ENCODE results near the gene EML1. TPM values are rescaled to one million over a fixed set of nuclear protein-coding genes. Genes with fewer than 3 reads are reported as not detected.
"Not testable (repeated sequence)": the region's sequence is repeated elsewhere in the genome, so short reads cannot be mapped to it uniquely, and the experiment has no call there.

EML1 gene
- total and polyA plus RNA-seq, 7 experiments from 2014 or later: not detected

- CTCF ChIA-PET: no interaction called here
- DNase-seq (no peak), ATAC-seq (no peak)
- H3K27me3 ChIP-seq (ENCODE audit: control insufficient read depth in 2 of 2, insufficient read depth in 2 of 2, low read length in 2 of 2): no peaks in the 10 kb centered on the region
- peaks cover 0 to 2% (median 0%) of the 10 kb centered on the region in 11 donors for H3K9me3 Mint-ChIP-seq
- H3K27me3 Mint-ChIP-seq: peaks cover 0 to 24% (median 5%) of the 10 kb centered on the region in 5 donors
- POLR2A ChIA-PET: no interaction called here
- H3K9me3 ChIP-seq (ENCODE audit: control insufficient read depth in 2 of 3, low read length in 3 of 3): no peaks in the 10 kb centered on the region
- intact Hi-C loops (cut with micrococcal nuclease): no loop called here
- no peaks in the 10 kb centered on the region for H3K36me3 Mint-ChIP-seq
- H3K27ac ChIP-seq (ENCODE audit: low read depth, low read length): no peak overlapping the region
- no peak overlapping the region for H3K27ac Mint-ChIP-seq
- no peaks in the 10 kb centered on the region for H3K4me1 ChIP-seq (ENCODE audit: control insufficient read depth in 2 of 2, insufficient read depth in 2 of 2, low read length in 2 of 2)
- no peaks in the 10 kb centered on the region for H3K4me1 Mint-ChIP-seq
- no peak overlapping the region for H3K4me3 Mint-ChIP-seq
- H3K4me3 ChIP-seq (ENCODE audit: low read length): no peak overlapping the region
- no peaks in the 10 kb centered on the region for H3K36me3 ChIP-seq (ENCODE audit: control insufficient read depth in 2 of 3, insufficient read depth in 3 of 3, low read length in 3 of 3)
These were observed 32.4 kb upstream of the EML1 start for GRCh38 chr14:99760817-99761216.

DNA sequence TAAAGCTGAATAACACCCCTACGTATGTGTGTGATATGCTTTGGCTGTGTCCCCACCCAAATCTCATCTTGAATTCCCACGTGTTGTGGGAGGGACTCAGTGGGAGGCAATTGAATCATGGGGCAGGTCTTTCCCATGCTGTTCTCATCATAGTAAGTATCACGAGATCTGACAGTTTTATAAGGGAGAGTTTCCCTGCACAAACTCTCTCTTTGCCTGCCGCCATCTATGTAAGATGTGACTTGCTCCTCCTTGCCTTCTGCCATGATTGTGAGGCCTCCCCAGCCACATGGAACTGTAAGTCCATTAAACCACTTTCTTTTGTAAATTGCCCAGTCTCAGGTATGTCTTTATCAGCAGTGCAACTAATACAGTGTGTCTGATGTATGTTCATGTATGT is 30.3 kb upstream of the EML1 start:
- H3K36me3 ChIP-seq (ENCODE audit: control insufficient read depth in 2 of 3, insufficient read depth in 3 of 3, low read length in 3 of 3); H3K4me1 ChIP-seq (ENCODE audit: control insufficient read depth in 2 of 2, insufficient read depth in 2 of 2, low read length in 2 of 2); CTCF ChIA-PET; H3K4me3 Mint-ChIP-seq; H3K36me3 Mint-ChIP-seq; H3K27ac Mint-ChIP-seq; intact Hi-C loops (cut with micrococcal nuclease); H3K9me3 ChIP-seq (ENCODE audit: control insufficient read depth in 2 of 3, low read length in 3 of 3); ATAC-seq; H3K4me1 Mint-ChIP-seq; H3K27me3 ChIP-seq (ENCODE audit: control insufficient read depth in 2 of 2, insufficient read depth in 2 of 2, low read length in 2 of 2); H3K9me3 Mint-ChIP-seq; H3K27ac ChIP-seq (ENCODE audit: low read depth, low read length); POLR2A ChIA-PET; H3K4me3 ChIP-seq (ENCODE audit: low read length); DNase-seq: not testable (repeated sequence)
- H3K27me3 Mint-ChIP-seq: peaks cover 0 to 17% (median 0%) of the 10 kb centered on the region in 5 donors

- ATAC-seq (no peak), DNase-seq (no peak)
- Mint-ChIP-seq H3K4me3 (no peak overlapping the region), H3K9me3 (peaks cover 0 to 2% (median 0%) of the 10 kb centered on the region in 11 donors), H3K4me1 (no peaks in the 10 kb centered on the region), H3K36me3 (no peaks in the 10 kb centered on the region), H3K27ac (no peak overlapping the region), H3K27me3 (peaks cover 0 to 21% (median 0%) of the 10 kb centered on the region in 5 donors)
- ChIA-PET POLR2A (no interaction called here), CTCF (interaction anchor here (0.6 kb wide), 1 partner anchor 135 kb away, joined by 3 read pairs; no protein-coding TSS in a partner anchor)
- intact Hi-C loops (cut with micrococcal nuclease): no loop called here
- H3K4me1 ChIP-seq (ENCODE audit: control insufficient read depth in 2 of 2, insufficient read depth in 2 of 2, low read length in 2 of 2): no peaks in the 10 kb centered on the region
- no peaks in the 10 kb centered on the region for H3K27me3 ChIP-seq (ENCODE audit: control insufficient read depth in 2 of 2, insufficient read depth in 2 of 2, low read length in 2 of 2)
- H3K4me3 ChIP-seq (ENCODE audit: low read length): no peak overlapping the region
- H3K9me3 ChIP-seq (ENCODE audit: control insufficient read depth in 2 of 3, low read length in 3 of 3): no peaks in the 10 kb centered on the region
- no peaks in the 10 kb centered on the region for H3K36me3 ChIP-seq (ENCODE audit: control insufficient read depth in 2 of 3, insufficient read depth in 3 of 3, low read length in 3 of 3)
- no peak overlapping the region for H3K27ac ChIP-seq (ENCODE audit: low read depth, low read length)
These were observed 29.5 kb upstream of the EML1 start for GRCh38 chr14:99763527-99764221.

- no peaks in the 10 kb centered on the region for H3K4me1 ChIP-seq (ENCODE audit: control insufficient read depth in 2 of 2, insufficient read depth in 2 of 2, low read length in 2 of 2)
- no peaks in the 10 kb centered on the region for H3K9me3 ChIP-seq (ENCODE audit: control insufficient read depth in 2 of 3, low read length in 3 of 3)
- ChIA-PET POLR2A (no interaction called here), CTCF (no interaction called here)
- peaks cover 0 to 21% (median 0%) of the 10 kb centered on the region in 5 donors for H3K27me3 Mint-ChIP-seq
- H3K36me3 ChIP-seq (ENCODE audit: control insufficient read depth in 2 of 3, insufficient read depth in 3 of 3, low read length in 3 of 3): no peaks in the 10 kb centered on the region
- DNase-seq (no peak), ATAC-seq (no peak)
- H3K36me3 Mint-ChIP-seq: no peaks in the 10 kb centered on the region
- H3K4me1 Mint-ChIP-seq: no peaks in the 10 kb centered on the region
- H3K27me3 ChIP-seq (ENCODE audit: control insufficient read depth in 2 of 2, insufficient read depth in 2 of 2, low read length in 2 of 2): no peaks in the 10 kb centered on the region
- intact Hi-C loops (cut with micrococcal nuclease): no loop called here
- H3K27ac Mint-ChIP-seq: peak overlapping the region in 1 of 9 donors; percentile 7
- H3K4me3 Mint-ChIP-seq: no peak overlapping the region
- peaks cover 0 to 2% (median 0%) of the 10 kb centered on the region in 11 donors for H3K9me3 Mint-ChIP-seq
- no peak overlapping the region for H3K27ac ChIP-seq (ENCODE audit: low read depth, low read length)
- H3K4me3 ChIP-seq (ENCODE audit: low read length): no peak overlapping the region
These were observed 28.9 kb upstream of the EML1 start for GRCh38 chr14:99764222-99764706.

DNA sequence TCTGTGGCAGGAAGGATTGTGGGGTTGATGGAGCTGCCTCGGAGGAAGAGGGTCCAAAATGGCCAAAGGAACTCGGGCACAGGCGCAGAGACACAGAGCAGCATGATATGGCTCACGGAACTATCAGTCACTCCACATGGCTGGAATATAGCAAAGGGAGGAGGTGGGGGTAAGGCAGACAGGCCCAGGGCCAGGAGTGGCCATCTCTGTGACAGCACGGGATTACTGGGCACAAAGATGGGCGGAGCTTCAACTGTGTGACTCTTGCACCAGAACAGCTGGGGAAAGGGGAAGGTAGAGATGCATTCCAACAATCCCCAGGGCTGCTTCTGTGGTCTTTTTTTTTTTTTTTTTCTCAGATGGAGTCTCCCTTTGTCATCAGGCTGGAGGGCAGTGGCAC is 24.8 kb upstream of the EML1 start:
- CTCF ChIA-PET: interaction anchor here (0.7 kb wide), 1 partner anchor 15 kb away, joined by 5 read pairs; no protein-coding TSS in a partner anchor
- no peaks in the 10 kb centered on the region for H3K36me3 ChIP-seq (ENCODE audit: control insufficient read depth in 2 of 3, insufficient read depth in 3 of 3, low read length in 3 of 3)
- peaks cover 0 to 25% (median 0%) of the 10 kb centered on the region in 5 donors for H3K27me3 Mint-ChIP-seq
- H3K27ac ChIP-seq (ENCODE audit: low read depth, low read length): no peak overlapping the region
- no peak overlapping the region for H3K4me3 Mint-ChIP-seq
- ATAC-seq (no peak), DNase-seq (no peak)
- H3K9me3 ChIP-seq (ENCODE audit: control insufficient read depth in 2 of 3, low read length in 3 of 3): no peaks in the 10 kb centered on the region
- no peak overlapping the region for H3K4me3 ChIP-seq (ENCODE audit: low read length)
- no peaks in the 10 kb centered on the region for H3K4me1 Mint-ChIP-seq
- H3K27ac Mint-ChIP-seq: no peak overlapping the region
- H3K27me3 ChIP-seq (ENCODE audit: control insufficient read depth in 2 of 2, insufficient read depth in 2 of 2, low read length in 2 of 2): no peaks in the 10 kb centered on the region
- POLR2A ChIA-PET: no interaction called here
- intact Hi-C loops (cut with micrococcal nuclease): no loop called here
- peaks cover 0 to 5% (median 0%) of the 10 kb centered on the region in 11 donors for H3K9me3 Mint-ChIP-seq
- peaks cover 0 to 3% (median 0%) of the 10 kb centered on the region in 5 donors for H3K36me3 Mint-ChIP-seq
- no peaks in the 10 kb centered on the region for H3K4me1 ChIP-seq (ENCODE audit: control insufficient read depth in 2 of 2, insufficient read depth in 2 of 2, low read length in 2 of 2)

GRCh38 chr14:99769123-99769522 is 24.1 kb upstream of the EML1 start:
- Mint-ChIP-seq H3K27me3 (peaks cover 0 to 25% (median 0%) of the 10 kb centered on the region in 5 donors), H3K36me3 (peaks cover 0 to 3% (median 0%) of the 10 kb centered on the region in 5 donors), H3K9me3 (peaks cover 0 to 5% (median 0%) of the 10 kb centered on the region in 11 donors), H3K4me1 (peaks cover 0 to under 1% (median 0%) of the 10 kb centered on the region in 7 donors), H3K27ac (no peak overlapping the region), H3K4me3 (no peak overlapping the region)
- Histone ChIP-seq H3K4me1 (ENCODE audit: control insufficient read depth in 2 of 2, insufficient read depth in 2 of 2, low read length in 2 of 2) (no peaks in the 10 kb centered on the region), H3K36me3 (ENCODE audit: control insufficient read depth in 2 of 3, insufficient read depth in 3 of 3, low read length in 3 of 3) (no peaks in the 10 kb centered on the region), H3K9me3 (ENCODE audit: control insufficient read depth in 2 of 3, low read length in 3 of 3) (no peaks in the 10 kb centered on the region), H3K27me3 (ENCODE audit: control insufficient read depth in 2 of 2, insufficient read depth in 2 of 2, low read length in 2 of 2) (no peaks in the 10 kb centered on the region), H3K4me3 (ENCODE audit: low read length) (no peak overlapping the region), H3K27ac (ENCODE audit: low read depth, low read length) (no peak overlapping the region)
- DNase-seq (no peak), ATAC-seq (no peak)
- ChIA-PET CTCF (no interaction called here), POLR2A (no interaction called here)
- intact Hi-C loops (cut with micrococcal nuclease): no loop called here

GRCh38 chr14:99769799-99770198 is 23.4 kb upstream of the EML1 start:
- H3K9me3 ChIP-seq (ENCODE audit: control insufficient read depth in 2 of 3, low read length in 3 of 3): no peaks in the 10 kb centered on the region
- no peak overlapping the region for H3K4me3 ChIP-seq (ENCODE audit: low read length)
- H3K36me3 Mint-ChIP-seq: peaks cover 0 to 3% (median 0%) of the 10 kb centered on the region in 5 donors
- no peak overlapping the region for H3K27ac ChIP-seq (ENCODE audit: low read depth, low read length)
- H3K4me1 Mint-ChIP-seq: peaks cover 0 to 6% (median 0%) of the 10 kb centered on the region in 7 donors
- DNase-seq (no peak), ATAC-seq (no peak)
- peaks cover 0 to 5% (median 0%) of the 10 kb centered on the region in 11 donors for H3K9me3 Mint-ChIP-seq
- H3K27ac Mint-ChIP-seq: no peak overlapping the region
- no peaks in the 10 kb centered on the region for H3K27me3 ChIP-seq (ENCODE audit: control insufficient read depth in 2 of 2, insufficient read depth in 2 of 2, low read length in 2 of 2)
- peaks cover 0 to 25% (median 4%) of the 10 kb centered on the region in 5 donors for H3K27me3 Mint-ChIP-seq
- no peak overlapping the region for H3K4me3 Mint-ChIP-seq
- ChIA-PET CTCF (no interaction called here), POLR2A (no interaction called here)
- intact Hi-C loops (cut with micrococcal nuclease): no loop called here
- no peaks in the 10 kb centered on the region for H3K36me3 ChIP-seq (ENCODE audit: control insufficient read depth in 2 of 3, insufficient read depth in 3 of 3, low read length in 3 of 3)
- H3K4me1 ChIP-seq (ENCODE audit: control insufficient read depth in 2 of 2, insufficient read depth in 2 of 2, low read length in 2 of 2): no peaks in the 10 kb centered on the region
